AG10803 (cell line): ENCODE data around the gene CAPZB.
A peak's percentile ranks its signal among the peaks of the same experiment; 100 is the strongest.

Source experiments
- DNase-seq: peaks from one replicate; pipeline ENCODE4 v3.0.0; 2010; ENCODE audit warnings: low read depth
- H3K4me3 ChIP-seq: 2 replicates; pipeline ENCODE4 v1.5.1; 2011; ENCODE audit warnings: mild to moderate bottlenecking, low read length, control low read depth
- CTCF ChIP-seq: conservative IDR thresholded peaks from 2 replicates; pipeline ENCODE4 v1.5.1; 2011; ENCODE audit warnings: mild to moderate bottlenecking, low read length, control low read depth, inconsistent platforms

The CAPZB gene

GRCh38 chr1:19371226-19372135 is 113.9 kb downstream of the CAPZB start:
- TF ChIP-seq CTCF = no peak
- no peak overlapping the region for H3K4me3 ChIP-seq
- DNase-seq = no peak

- DNase-seq = no peak
- TF ChIP-seq CTCF = no peak
- no peak overlapping the region for H3K4me3 ChIP-seq
These were observed 114.7 kb downstream of the CAPZB start for GRCh38 chr1:19370453-19371170.

- no peak for TF ChIP-seq CTCF
- H3K4me3 ChIP-seq = no peak overlapping the region
- no peak for DNase-seq
These were observed 115.8 kb downstream of the CAPZB start for GRCh38 chr1:19369396-19370090.

GRCh38 chr1:19368964-19369363 is 116.4 kb downstream of the CAPZB start:
- no peak for DNase-seq
- no peak overlapping the region for H3K4me3 ChIP-seq
- no peak for TF ChIP-seq CTCF

DNA sequence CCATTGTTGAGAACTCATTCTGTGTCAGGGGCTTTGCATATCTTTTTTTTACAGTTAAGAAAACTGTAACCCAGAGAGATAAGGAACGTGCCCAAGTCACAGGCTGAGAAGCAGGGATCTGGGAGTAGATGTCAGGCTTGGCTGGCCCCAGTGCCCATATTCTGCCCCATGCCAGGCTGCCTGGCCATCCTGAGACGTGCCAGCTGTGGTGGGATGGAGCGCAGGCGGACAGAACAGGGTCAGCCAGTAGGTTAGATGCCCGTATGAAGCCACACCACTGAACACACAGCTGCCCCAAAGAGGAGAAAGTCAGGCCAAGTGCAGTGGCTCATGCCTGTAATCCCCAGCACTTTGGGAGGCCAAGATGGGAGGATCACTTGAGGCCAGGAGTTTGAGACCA is 117.3 kb downstream of the CAPZB start:
- no peak for TF ChIP-seq CTCF
- DNase-seq = no peak
- H3K4me3 ChIP-seq = no peak overlapping the region

- no peak for TF ChIP-seq CTCF
- H3K4me3 ChIP-seq = no peak overlapping the region
- peak; percentile 30 for DNase-seq
These were observed 117.7 kb downstream of the CAPZB start for GRCh38 chr1:19367584-19368041.
